ES-I3 (cell line): ENCODE results near the gene IGF1R.
"Not testable (repeated sequence)": the region's sequence is repeated elsewhere in the genome, so short reads cannot be mapped to it uniquely, and the experiment has no call there.

Experiments used
- H3K36me3 ChIP-seq: 2 replicates; pipeline ENCODE4 v1.6.1; 2013; ENCODE audit warnings: mild to moderate bottlenecking, low read length, control low read depth, moderate library complexity; ENCODE audit not compliant: insufficient read depth
- H3K4me1 ChIP-seq: 2 replicates; pipeline ENCODE4 v1.6.1; 2013; ENCODE audit warnings: mild to moderate bottlenecking, control low read depth, low read length; ENCODE audit not compliant: insufficient read depth
- H3K9ac ChIP-seq: 2 replicates; pipeline ENCODE4 v1.6.1; 2013; ENCODE audit warnings: low read depth, mild to moderate bottlenecking, low read length, moderate library complexity
- H3K9me3 ChIP-seq: 2 replicates; pipeline ENCODE4 v1.6.1; 2013; ENCODE audit warnings: mild to moderate bottlenecking, low read length, moderate library complexity; ENCODE audit not compliant: control insufficient read depth, insufficient read depth

Gene IGF1R

DNA sequence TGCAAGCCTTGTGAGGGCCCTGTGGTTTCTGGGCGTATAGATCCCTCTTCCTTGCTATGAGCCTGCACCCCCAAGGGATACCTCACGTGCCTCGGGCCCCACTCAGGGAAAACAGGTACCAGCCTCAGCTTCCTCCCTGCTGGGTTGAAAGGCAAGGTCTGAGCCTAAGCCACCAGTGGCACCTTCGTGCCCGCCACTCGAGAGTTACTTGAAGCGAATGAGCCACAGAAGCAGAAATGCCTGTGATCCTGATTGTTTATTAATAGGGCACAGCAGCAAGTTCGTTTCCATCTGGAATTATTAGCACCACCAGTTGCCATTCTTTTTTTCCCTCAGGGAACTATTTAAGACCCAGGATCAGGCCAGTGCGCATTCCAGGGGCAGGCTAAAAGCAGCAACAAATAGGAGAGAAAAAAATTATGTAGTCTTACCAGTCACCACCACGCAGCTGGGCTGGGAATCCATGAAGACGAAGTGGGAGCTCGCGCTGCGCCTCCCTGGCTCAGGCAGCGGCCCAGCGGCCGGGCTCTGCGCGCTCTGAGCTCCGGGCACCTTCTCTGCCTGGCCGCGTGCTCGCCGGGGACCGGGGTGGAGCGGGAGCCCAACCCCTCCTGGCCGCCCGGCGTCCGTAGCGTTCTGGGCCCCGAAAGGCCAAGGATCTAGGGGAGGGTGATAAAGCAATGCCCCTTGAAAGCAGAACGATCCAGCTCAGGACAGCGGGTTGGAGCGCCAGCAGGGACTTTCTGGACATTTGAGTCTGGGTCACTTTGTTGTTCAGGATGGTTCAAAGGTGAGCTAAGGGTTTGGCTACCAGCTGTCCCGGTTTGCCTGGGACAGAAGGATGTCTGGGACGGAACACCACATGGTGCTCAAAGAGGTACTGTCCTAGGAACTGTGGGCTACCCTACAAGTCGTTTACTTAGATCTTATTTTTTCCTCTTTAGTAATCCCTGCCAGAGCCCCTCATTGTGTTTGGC, 356.9 kb downstream of the IGF1R start:
- H3K36me3 ChIP-seq, H3K9me3 ChIP-seq, H3K4me1 ChIP-seq, H3K9ac ChIP-seq: not testable (repeated sequence)

DNA sequence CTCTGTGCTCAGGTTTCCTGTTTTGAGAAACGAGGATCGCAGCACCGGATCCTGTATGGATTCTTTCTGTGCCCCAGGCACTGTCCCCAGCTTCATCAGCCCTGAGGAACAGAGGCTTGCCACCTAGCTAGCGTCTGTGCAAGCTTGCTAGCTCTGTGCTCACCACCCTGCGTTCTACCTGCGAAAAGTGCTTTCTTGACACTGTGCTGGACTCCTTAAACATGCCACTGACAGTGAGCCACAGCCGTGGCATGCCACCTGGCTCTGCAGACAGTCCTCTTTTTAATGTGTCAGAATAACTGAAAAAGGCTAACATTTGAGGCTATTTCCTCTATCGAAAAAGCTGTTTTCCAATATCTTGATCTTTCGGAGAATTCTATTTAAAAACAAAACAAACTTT, 357.8 kb downstream of the IGF1R start:
- Histone ChIP-seq H3K9me3 (no peaks in the 10 kb centered on the region), H3K9ac (no peak overlapping the region), H3K4me1 (no peaks in the 10 kb centered on the region)

DNA sequence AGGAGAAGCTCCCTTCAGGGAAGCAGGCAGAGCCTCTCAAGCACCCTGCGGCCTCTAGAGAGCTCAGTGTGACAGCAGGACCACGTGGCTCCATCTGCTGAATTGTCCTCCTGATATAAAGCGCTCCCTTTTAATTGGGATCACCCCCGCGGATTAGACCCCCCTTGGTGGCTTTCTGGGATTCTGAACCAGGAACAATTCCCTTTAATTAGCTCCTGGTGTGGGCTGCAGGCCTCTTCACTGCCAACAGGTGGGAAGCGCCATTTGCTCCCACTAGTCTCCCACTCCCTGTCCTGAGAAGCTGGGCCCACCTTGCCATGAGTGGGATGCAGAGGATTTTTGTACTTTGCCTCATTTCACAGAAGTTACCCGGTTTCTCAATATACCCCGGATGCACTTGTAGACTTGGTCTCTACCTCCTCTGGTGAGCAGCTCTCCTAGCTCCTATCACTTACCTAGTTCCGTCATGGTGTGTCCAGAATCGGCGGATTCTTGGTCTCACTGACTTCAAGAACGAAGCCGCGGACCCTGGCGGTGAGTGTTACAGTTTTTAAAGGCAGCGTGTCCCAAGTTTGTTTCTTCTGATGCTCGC, 358.7 kb downstream of the IGF1R start:
- Histone ChIP-seq H3K36me3 (no peaks in the 10 kb centered on the region), H3K4me1 (no peaks in the 10 kb centered on the region), H3K9ac (no peak overlapping the region), H3K9me3 (no peaks in the 10 kb centered on the region)

More for the DNA sequence above, 357.8 kb downstream of the IGF1R start:
- no peaks in the 10 kb centered on the region for H3K36me3 ChIP-seq

DNA sequence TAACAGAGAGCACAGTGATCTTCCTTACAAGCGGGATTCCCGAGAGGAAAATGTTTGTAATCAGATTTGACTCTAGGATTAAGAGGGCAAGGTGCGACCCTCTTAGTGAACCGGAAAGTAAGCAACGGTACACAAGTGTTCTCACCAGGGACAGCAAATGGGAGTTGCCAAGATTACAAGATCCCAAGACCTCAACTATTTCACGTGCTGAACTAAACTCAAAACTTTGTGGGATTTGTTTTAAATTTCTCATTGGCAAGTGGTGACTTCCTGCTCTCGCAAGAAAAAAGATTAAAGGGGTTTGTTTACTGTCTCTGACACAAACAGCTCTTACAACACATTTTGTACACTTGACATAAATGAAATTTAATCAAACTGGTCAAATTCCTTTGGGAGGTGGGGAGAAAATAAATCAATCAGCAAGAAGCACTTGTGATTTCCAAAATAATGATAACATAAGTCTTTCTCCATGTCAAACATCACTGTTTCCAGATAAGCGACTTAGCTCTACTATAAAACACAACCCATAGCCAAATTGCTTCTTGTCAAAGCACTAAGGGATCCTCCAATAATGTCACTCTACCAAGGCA, 361.5 kb downstream of the IGF1R start:
- H3K4me1 ChIP-seq = no peaks in the 10 kb centered on the region
- no peaks in the 10 kb centered on the region for H3K36me3 ChIP-seq
- no peaks in the 10 kb centered on the region for H3K9me3 ChIP-seq
- H3K9ac ChIP-seq = no peak overlapping the region

DNA sequence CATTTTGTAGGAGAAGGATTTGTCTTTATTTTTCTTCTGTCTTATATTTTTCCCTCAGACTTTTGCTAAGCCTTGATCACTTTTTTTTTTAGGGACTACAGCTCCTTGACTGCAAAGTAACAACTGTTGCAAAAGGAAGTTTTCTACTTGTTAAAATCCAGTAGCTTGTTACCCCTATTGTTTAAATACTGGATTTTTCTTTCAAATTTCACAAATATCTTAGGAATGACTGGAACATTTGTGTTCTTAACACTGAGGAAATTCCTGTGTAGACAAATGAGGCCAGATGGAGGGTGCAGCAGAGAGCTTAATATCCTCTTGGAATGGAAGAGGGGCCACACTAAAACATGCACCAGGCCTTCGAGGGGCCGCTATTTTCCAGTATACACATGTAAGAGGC, 362.4 kb downstream of the IGF1R start:
- Histone ChIP-seq H3K36me3 (no peaks in the 10 kb centered on the region), H3K9me3 (no peaks in the 10 kb centered on the region), H3K9ac (no peak overlapping the region), H3K4me1 (no peaks in the 10 kb centered on the region)
